Measurements from ENCODE around the gene WHRN. TPM values are rescaled to one million over a fixed set of nuclear protein-coding genes. Genes with fewer than 3 reads are reported as not detected.

The WHRN gene
- 11.8 TPM for total RNA-seq

GRCh38 chr9:114505187-114506081 is at the start of gene WHRN:
Gene WHRN (minus strand): TSS chr9:114505473. CDS start chr9:114504801, 672 bp downstream.
- DNase-seq (ENCODE audit: low spot score) = peak; percentile 93

- no peak for DNase-seq (ENCODE audit: low spot score)
Observed at GRCh38 chr9:114553202-114553601, 47.9 kb upstream of the WHRN start.

DNA sequence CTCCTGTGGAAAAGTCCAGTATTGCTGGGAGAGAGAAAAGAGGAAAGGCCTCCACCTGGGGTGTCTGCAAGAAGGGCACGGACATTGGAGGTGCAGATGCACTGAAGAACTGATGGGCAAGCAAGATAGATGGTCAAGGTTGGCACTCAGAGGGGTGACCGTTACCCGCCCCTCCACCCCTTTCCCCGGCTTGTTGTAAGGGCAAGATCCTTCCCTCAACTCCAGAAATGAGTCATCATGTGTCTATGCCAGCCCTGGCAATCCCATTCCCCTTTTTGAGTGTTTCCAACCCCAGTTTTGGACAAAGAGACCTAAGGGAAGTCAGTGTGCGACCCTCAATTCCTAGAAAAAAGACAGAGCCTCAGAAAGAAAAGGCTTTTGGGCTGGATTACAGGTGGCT is 47.4 kb upstream of the WHRN start:
- no peak for DNase-seq (ENCODE audit: low spot score)

- DNase-seq (ENCODE audit: low spot score) = peak; percentile 61
Observed at GRCh38 chr9:114551750-114552685, 46.7 kb upstream of the WHRN start.

- DNase-seq (ENCODE audit: low spot score) = no peak
Observed at GRCh38 chr9:114549697-114550330, 44.5 kb upstream of the WHRN start.

DNA sequence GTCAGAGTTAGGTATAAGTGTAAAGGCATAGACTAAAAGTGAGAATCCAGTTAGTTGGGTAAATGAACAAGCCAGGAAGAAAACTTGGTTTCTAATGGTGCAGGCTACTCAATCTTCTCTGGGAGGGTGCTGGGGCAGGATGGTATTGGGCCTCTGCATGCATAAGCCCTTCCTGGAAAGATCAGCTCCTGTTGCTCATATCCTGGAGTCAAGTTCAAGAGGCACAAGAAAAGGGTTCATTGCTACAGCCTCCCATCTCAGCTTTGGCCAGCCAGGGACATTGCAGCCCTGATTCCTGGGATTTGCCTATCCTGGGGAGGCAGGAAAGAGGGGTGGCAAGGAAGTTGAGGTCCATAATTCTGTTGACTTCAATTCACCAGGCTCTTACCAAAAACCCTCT is 41.6 kb upstream of the WHRN start:
- no peak for DNase-seq (ENCODE audit: low spot score)

GRCh38 chr9:114545055-114545454 is 39.8 kb upstream of the WHRN start:
- no peak for DNase-seq (ENCODE audit: low spot score)

DNA sequence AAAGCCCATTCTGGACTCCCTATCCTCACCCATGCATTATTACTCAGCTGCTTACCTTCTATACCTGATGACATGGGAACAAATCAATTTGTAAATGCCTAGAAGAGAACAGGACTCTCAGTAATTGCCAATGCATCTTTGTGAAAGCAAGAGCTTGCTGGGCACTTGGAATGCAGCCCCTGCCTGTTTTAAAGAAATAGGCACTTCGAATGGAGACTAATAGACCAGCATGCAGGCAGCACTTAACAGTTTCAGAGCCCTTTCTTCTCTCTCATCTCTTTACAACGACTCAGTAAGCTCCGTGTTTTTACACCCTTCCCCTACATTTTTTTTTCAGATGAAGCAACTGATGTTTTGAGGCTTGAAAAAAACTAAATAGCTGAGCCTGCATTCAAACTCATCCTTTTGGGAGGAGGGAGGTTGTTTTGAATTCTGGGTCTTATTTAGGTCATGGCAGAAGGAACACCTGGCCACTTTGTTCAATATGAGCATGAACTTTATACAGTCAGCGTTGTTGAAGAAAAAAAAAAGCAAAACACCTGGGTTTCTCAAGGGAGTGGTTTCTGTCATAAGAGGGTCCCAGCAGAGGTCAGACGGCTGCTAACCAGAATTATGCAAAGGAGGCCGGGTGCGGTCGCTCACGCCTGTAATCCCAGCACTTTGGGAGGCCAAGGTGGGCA is 34.6 kb upstream of the WHRN start:
- no peak for DNase-seq (ENCODE audit: low spot score)

DNA sequence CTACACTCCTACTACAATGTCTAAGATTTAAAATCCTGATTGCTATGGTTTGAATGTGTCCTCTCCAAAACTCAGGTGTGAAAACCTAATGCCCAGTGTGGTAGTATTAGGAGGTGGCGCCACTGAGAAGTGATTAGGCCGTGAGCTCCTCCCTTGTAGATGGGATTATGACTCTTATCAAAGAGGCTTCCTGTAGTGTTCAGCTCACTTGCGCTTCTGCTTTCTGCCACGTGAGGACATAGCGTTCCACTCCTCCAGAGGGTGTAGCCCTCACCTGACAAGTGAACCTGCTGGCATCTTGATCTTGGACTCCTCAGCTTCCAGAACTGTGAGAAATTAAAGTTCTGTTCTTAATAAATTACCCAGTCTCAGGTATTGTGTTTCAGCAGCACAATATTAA is 33.0 kb upstream of the WHRN start:
- DNase-seq (ENCODE audit: low spot score) = no peak

DNA sequence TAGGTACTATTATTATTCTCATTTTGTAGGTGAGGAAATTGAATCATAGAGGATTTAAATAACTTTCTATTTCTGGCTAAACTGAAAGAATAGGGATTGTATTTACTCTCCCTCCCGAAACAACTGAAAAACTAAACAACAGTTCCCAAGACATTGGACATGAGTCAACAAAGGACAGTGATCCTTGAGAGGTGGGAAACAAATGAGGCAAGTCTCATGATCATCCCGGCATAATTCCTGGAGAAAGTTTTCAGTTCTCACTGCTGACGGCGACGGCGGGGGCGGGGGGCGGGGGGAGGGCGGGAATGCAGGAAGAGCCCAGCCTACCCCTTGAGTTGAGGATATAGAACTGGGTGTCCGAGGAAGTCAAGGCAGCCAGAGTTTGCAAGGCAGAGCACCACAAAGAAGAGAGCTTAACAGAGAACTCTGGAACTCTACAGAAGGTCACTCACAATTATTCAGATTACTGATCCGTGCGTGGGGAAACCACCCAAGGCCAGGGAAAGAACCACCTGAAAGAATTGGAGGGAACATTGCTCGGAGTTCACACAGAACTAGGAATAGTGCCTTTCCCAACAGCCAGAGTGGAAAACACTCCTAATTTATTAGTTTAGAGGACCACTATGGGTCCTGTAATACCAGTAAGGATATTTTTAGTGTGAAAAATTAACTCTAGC is 27.4 kb upstream of the WHRN start:
- no peak for DNase-seq (ENCODE audit: low spot score)

DNA sequence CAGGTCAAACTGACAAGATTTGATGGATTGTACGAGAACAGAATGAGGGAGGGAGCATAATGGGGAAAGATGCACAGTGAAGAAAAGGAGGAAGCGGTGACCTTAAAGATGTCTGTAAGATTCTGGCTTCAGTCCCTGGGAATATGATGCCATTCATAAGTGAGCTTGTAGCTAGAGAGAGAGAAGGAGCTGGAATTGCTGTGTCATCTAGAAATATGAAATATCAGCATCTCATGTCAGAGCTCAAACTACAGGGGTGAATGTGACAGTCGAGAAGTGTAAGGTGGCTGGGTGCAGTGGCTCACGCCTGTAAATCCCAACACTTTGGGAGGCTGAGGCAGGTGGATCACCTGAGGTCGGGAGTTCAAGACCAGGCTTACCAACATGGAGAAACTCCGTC is 24.0 kb upstream of the WHRN start:
- no peak for DNase-seq (ENCODE audit: low spot score)

DNA sequence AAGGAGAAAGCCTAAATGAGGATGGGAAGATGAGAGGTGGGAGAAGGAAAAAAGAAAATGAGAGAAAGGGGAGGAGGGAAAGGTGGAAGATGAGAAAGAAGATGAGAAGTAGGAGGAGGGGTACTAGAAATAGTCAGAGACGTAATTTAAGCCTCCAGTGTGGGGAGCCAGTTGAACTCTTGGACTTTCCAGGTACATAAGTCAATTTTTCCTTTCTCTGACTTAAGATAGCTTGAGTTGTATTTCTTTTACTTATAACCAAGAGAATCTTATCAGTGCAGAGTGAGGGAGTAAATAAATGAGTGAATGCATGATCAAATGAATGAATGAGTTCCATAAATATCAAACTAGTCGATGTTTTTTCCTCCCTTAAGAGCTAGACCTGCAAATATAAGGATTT is 21.5 kb upstream of the WHRN start:
- DNase-seq (ENCODE audit: low spot score) = no peak

GRCh38 chr9:114525513-114525912 is 20.2 kb upstream of the WHRN start:
- DNase-seq (ENCODE audit: low spot score) = no peak

DNA sequence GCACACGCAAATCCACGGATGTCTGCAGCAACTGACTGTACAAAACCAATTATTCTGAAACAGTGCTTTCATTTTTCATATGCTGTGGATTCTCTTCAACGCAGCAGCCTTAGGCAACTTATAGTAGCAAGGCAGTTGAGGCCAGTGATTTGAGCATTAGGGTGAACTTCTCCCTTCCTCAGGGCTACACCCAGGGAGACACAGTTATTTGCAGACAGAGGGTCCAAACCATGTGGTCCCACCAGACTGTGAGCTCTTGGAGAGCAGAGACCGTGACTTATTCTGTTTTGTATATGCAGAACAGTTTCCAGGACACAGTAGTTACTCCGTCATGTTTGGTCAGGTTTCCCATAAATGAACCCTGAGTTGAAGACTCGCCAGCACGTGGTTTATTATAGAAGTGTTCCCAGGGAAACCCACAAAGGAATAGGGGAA is 19.0 kb upstream of the WHRN start:
- DNase-seq (ENCODE audit: low spot score) = no peak

DNA sequence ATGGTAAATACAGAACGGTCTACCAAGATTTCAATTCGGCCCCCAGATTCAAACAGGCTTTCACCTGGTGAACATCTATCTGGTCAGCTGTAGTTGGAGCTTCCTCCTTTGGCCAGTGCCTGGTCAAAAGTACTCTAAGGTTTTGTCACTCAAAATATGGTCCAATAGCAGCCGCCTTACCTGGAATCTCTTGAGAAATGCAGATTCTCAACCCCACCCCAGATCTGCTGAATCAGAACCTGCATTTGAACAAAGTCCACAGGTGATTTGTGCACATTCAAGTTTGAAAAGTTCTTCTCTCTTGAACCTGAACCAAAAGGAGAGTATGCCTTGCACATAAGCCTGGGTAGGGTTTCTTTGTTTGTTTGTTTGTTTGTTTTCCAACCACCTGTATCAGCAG is 17.6 kb upstream of the WHRN start:
- DNase-seq (ENCODE audit: low spot score) = no peak

DNA sequence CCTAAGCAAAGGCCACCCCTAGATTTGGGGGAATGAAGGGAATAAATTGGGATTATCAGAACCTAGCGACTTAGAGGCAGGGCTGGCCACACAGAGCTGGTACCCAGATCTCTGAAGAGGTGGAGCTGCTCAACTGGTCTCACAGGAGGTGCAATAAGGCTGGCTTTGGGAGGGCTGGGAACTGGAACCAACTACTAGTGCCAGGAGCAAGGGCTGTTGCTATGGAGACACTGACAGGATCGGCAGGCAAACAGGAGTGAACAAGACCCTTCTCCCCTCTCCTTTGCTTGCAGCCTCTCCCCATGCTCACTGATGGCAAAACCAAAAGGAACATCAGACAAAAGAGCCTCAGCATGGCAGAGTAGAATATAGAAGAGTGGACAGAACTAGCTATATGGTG is 17.0 kb upstream of the WHRN start:
- DNase-seq (ENCODE audit: low spot score) = no peak

- DNase-seq (ENCODE audit: low spot score) = no peak
Observed at GRCh38 chr9:114521846-114522245, 16.6 kb upstream of the WHRN start.

DNA sequence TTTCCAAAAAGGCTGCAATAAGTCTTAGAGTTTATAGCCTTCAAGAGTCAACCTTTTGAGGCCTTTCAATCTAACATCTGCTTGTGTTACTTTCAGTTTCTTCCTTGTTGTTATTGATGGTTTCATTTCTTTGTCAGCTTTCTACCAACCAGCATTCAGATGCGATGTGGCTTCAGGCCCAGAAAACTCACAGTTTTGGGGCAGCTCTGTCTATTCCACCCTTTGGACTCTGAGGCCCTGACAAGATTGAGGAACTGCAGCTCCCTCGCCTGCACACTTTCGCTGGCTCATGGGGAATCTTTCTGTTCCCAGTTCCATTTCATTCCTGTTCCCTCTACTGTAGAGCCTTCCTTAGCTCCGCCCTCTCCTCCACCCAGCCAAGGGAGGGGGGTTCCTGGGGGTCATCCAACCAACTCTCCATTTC is 13.3 kb upstream of the WHRN start:
- DNase-seq (ENCODE audit: low spot score) = no peak

DNA sequence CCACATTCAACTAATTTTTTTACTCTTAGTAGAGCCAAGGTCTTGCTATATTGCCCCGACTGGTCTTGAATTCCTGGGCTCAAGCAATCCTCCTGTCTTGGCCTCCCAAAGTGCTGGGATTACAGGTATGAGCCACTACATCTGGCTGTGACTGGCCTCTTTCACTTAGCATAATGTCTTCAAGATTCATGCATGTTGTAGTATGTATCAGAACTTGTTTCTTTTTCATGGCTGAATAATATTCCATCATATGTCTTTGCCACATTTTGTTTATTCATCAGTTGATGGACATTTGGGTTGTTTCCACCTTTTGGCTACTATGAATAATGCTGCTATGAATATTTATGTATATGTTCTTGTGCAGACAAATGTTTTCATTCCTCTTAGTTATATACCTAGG is 12.8 kb upstream of the WHRN start:
- no peak for DNase-seq (ENCODE audit: low spot score)

- DNase-seq (ENCODE audit: low spot score) = no peak
Observed at GRCh38 chr9:114516913-114517312, 11.6 kb upstream of the WHRN start.

GRCh38 chr9:114515528-114515927 is 10.3 kb upstream of the WHRN start:
- no peak for DNase-seq (ENCODE audit: low spot score)
